T-helper 9 cell (primary cell): ENCODE measurements around the gene KIF2C.
"Not testable (repeated sequence)": the region's sequence is repeated elsewhere in the genome, so short reads cannot be mapped to it uniquely, and the experiment has no call there.

Source experiments
- DNase-seq: peaks from one replicate; pipeline ENCODE4 v3.0.0-alpha.2; 2020

KIF2C gene

DNA sequence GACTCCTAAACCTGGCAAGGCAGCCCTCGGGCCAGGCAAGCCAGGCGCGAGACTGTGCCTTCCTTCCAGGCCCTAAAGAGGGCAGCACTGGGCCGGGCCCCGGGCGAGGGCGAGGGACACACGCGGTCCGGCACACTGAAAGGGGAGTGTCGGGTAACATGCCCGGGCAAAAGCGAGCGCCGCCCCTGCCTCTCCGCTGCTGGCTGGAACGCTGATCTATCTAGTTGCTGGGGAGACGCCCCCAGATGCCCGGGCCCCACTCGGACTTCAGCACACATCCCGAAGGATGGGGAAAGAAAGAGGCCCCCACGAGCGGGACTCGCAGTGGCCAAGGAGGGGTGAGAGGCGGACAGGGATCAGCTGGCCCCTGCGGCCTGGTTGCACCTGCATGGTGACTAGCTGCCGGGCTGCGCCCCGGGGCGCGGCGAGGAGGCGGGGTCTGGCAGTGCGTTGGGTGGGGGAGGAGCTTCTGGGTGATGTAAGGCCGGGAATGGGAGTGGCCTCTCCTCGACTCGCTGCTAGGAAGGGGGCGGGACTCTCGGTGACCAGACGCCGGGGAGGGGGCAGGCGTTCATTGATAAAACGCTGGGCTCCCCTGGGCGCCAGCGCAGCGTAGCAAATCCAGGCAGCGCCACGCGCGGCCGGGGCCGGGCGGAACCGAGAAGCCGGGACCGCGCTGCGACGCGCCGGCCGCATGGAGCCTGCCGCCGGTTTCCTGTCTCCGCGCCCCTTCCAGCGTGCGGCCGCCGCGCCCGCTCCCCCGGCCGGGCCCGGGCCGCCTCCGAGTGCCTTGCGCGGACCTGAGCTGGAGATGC is 60.3 kb downstream of the KIF2C start, which contains the start of gene PLK3:
PLK3 (plus strand) TSS at position 608 of the 815 bp plus-strand sequence; CDS start at position 695, 87 bp downstream.
- peak; percentile 98 for DNase-seq

DNA sequence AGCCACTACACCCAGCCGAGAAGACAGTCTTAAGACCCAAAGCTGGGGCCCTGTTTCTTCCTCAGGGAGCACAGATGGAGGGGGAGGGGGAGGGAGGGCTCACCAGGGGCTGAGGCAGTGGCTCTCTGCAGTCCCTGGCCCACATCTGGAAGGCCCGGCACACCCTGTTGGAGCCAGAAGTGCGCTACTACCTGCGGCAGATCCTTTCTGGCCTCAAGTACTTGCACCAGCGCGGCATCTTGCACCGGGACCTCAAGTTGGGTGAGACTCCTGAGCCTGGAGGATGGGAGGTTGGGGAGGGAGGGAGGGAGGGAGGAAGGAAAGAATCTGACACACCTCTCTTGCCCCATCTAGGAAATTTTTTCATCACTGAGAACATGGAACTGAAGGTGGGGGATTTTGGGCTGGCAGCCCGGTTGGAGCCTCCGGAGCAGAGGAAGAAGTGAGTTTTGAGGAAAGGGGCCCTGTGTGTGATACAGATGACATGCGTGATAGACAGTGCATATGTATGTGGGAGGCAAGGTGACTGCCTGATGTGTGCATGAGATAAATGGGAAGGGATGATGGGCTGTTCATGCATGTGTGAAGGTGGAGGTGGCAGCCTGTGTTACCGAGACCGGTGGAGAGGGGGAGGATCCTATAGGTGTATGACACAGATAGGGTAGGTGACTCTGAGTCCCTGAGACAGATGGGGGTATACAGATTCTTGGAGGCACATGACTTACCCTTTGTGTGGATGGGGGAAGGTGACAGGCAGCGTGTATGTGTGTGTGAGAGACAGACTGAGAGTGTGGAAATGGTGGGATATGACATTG is 62.1 kb downstream of the KIF2C start:
- no peak for DNase-seq

GRCh38 chr1:44802306-44803061 is 62.8 kb downstream of the KIF2C start:
- DNase-seq = no peak

DNA sequence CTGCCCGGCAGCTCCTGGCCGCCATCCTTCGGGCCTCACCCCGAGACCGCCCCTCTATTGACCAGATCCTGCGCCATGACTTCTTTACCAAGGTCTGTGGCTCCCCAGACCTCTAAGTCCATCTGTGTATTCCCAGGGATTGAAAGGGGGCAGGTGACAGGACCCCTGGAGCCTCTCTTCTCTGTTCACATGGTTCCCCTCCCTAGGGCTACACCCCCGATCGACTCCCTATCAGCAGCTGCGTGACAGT is 63.4 kb downstream of the KIF2C start:
- DNase-seq = no peak

- DNase-seq = no peak
Measured at GRCh38 chr1:44803312-44804095, 63.9 kb downstream of the KIF2C start.

DNA sequence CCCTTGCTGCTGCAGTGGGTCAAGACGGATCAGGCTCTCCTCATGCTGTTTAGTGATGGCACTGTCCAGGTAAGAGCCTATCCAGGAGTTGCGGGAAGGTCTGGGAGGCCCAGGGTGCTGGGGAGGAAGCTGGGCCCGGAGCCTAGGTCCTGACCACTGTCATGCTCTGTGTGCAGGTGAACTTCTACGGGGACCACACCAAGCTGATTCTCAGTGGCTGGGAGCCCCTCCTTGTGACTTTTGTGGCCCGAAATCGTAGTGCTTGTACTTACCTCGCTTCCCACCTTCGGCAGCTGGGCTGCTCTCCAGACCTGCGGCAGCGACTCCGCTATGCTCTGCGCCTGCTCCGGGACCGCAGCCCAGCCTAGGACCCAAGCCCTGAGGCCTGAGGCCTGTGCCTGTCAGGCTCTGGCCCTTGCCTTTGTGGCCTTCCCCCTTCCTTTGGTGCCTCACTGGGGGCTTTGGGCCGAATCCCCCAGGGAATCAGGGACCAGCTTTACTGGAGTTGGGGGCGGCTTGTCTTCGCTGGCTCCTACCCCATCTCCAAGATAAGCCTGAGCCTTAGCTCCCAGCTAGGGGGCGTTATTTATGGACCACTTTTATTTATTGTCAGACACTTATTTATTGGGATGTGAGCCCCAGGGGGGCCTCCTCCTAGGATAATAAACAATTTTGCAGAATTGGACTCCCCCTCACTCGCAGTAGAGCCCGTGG is 65.8 kb downstream of the KIF2C start:
- DNase-seq = no peak

DNA sequence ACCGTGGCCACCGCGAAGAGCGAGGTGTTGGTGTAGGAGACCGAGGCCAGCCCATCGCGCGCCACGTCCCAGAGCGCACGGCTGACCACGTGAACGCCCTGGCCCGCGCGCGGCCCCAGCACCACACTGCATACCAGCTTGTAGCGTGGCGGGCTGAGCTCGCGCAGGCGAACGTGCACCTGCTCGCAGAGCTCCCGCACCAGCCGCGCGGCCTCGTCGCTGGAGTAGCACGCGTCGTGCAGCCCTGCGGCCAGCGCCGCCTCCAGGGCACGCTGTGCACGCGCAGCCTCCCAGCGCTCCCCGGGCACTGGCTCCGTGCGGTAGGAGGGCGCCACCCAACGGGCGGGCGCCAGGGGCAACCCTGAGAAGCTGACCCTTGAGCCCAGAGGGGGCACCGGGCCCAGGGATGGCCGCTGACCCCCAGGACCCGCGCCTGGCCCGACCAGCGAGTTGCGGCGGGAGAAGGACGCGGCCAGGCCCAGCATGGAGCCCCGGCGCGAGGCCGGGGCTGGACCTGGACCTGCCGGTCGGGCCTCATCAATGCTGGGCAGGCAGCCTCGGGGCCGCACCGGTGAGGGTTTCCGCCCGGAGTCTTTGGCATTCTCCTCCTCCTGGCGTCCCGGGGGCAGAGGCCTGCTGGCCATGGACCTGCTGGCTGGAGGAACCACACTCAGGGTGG is 66.5 kb downstream of the KIF2C start:
- DNase-seq = no peak

DNA sequence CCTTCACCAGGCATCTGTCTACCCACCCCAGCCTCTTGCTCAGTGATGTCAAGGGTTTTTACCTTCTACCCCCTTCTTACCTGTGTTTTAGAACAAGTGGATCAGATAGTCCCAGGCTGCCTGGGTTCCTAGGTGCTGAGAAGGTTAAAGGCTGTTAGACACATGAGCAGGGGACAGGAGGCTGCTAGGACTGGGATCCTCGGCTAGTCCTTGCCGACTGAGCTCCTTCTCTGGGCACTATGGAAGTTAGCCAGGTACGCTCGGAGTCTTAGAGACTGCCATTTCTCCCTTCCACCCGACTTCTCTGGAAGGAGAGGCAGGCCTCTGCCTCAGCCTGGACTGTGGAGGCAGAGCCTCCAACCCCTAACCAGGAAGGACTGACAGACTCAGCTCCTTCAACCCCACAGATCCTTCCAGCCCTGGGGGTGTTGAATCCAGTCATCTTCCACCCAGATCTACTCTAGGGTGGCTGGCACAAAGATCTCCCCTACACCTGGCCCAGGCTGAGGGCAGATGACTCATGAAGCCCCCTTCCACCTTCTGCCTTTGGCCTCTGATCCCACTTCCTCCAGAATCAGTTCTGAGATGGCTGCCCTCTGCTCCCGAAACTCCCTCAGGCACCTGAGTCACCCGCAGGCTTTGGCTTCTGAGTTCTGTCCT is 67.2 kb downstream of the KIF2C start, which contains the start of gene DYNLT4:
DYNLT4 (minus strand) TSS at position 648 of the 660 bp plus-strand sequence. CDS start 683 bp downstream, outside the sequence.
- no peak for DNase-seq

GRCh38 chr1:44807364-44808062 is 67.9 kb downstream of the KIF2C start:
- peak; percentile 89 for DNase-seq

DNA sequence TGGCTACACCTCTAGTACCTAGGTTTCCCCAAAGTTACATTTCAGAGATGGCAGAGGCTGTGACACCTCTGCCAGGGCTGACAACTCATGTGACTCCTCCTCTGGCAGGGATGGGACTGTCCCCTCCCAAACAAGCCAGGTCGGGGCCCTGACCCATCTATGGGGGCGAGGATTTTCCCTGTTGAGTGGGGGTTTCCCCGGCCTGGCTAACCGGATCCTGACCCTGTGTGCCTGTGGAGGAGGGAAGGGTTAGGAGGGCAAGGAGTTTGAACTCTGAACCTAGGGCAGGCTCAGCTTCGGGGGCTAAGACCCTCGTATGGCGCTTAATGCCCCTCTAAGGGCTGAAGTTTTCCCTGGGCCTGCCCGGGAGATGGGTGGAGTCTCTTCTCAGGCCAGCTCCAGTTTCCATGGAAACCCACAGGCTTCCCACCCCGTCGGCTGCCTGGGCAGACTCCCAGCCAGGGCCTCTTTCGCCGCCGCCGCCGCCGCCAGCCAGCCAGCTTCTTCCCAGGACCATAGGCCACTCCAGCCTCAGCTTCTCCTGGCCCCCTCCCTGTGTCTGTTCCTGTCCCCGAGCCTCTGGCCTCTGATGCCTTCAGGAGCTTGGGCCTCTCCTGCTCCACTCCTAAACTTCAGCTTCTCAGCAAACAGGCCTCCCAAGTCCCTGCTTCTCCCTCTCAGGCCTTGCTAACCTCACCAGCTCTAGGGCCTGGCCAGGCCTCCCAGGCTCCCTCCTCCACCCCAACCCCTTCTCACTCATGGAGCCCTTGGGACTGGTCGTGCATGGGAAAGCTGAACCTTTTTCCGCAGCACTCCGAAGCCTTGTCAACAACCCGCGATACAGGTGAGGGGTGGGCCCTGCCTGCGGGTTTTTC is 68.7 kb downstream of the KIF2C start, which contains the start of gene BTBD19:
BTBD19 (plus strand) TSS at position 461 of the 875 bp plus-strand sequence; CDS start at position 759, 298 bp downstream.
- peak; percentile 62 for DNase-seq

DNA sequence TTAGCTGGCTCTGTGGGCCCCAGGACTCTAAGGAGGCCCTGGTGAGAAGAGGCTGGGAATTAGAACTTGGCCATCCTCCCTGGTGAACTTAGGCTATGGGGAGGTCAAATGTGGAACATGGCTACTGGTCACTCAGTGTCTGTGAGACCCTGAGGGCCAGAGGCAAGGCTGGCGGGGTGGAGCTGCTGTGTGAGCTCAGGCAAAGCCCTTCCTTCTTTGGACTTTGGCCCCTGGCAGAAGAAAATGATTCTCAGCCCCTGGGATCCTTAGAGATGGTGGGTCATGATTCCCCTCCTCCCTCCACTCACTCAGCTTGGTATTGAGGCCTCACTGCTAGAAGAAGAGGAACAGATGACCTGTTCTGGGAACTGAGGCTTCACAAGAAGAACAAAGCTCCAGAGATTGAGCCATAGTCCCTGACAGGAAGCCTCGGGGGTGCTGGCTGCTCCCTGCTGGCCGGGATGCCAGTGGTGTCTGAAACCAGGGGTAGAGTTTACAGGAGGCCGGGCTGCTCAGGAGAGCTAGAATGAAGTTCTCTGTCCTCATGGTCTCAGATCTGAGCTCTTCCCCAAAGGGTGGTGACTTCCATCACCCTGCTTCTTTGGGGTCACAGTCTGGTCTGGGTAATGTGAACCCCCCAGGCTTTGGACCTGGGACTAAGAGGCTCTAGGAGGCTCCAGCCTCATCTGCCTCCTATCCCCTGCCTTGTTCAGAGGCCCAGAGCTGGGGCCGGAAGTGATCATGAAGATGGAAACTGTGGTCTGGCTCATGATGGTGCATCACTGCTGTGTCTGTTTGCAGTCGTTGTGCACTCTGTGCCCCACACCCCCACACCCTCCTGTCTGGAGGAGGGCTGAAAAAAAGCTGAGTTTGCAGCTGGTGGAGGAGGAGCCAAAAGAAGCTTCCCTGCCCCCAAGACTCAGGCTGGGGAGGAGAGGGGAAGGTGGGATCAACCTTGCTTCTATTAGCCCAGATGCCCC is 69.6 kb downstream of the KIF2C start:
- DNase-seq = peak; percentile 79

GRCh38 chr1:44810101-44810761 is 70.6 kb downstream of the KIF2C start:
- DNase-seq = peak; percentile 34

DNA sequence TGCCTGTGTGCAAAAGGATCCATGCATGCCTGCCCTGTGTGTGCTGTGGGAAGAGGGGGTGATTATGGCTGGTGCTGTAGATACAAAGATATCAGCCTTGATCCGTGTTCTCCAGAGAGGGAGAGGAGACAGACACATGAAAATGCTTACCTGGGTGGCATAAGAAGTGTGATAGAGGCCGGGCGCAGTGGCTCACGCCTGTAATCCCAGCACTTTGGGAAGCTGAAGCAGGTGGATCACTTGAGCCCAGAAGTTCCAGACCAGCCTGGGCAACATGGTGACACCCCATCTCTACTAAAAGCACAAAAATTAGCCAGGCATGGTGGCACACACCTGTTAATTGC is 71.1 kb downstream of the KIF2C start:
- not testable (repeated sequence) for DNase-seq

DNA sequence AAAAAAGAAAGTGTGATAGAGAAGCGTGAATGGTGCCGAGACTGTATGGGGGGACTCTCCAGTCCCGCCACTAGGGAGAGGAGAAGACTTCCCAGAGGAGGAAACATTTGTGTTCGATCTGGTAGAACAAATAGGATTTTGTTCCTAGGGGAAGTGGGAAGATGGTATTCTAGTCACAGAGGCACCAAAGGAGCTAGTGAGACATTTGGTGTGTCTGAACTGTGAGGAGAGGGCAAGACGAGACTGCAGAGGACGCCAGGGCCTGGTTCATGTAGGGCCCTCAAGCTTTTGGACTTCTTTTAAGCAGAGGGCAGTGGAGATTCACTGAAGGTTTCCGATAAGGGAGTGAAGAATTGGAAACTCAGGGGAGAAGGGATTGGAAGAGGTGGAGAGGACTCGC is 71.6 kb downstream of the KIF2C start:
- no peak for DNase-seq

DNA sequence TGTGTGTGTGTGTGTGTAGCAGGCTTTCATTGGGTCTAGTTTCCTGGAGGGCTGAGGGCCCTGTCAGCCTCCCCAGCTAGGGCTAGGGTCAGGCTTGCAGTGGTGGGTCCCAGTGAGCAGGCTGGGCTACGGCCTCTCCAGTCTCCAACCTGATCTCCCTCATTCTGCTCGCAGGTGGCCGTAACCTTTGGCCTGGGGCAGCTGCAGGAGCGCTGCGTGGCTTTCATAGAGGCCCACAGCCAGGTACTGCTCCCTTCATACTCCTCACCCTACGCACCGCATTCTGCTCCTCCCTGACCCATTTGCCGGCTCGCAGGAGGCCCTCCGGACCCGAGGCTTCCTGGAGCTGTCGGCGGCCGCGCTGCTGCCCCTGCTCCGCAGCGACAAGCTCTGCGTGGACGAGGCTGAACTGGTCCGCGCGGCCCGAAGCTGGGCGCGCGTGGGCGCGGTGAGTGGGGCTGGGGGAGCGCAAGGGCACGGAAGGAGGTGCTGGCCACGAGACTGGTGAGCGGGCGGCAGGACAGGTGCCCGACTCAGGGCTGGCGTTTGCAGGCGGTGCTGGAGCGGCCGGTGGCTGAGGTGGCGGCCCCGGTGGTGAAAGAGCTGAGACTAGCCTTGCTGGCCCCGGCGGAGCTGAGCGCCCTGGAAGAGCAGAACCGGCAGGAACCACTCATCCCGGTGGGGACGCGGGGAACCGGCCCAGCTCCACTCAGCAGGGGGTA is 73.3 kb downstream of the KIF2C start:
- no peak for DNase-seq

DNA sequence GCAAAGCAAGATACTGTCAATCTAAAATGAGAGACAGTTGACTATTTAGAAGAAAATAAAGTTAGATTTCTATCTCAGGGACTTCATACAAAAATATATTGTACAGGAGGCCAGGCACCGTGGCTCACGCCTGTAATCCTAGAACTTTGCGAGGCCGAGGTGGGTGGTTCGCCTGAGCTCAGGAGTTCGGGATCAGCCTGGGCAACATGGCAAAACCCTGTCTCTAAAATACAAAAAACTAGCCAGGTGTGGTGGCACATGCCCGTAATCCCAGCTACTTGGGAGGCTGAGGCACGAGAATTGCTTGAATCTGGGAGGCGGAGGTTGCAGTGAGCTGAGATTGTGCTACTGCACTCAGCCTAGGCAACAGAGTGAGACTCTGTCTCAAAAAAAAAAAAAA is 76.3 kb downstream of the KIF2C start:
- not testable (repeated sequence) for DNase-seq
